HG03066 (cell line): ENCODE results near the gene SP8.

Experiments
- ATAC-seq: cut with Tn5 transposase; IDR thresholded peaks from one replicate; pipeline ENCODE4 v1.9.1; 2021; ENCODE audit warnings: low read depth; ENCODE audit not compliant: unreplicated experiment

SP8 gene

GRCh38 chr7:20795361-20795760 is 8.7 kb upstream of the SP8 start:
- ATAC-seq = no peak

- ATAC-seq = no peak
These were observed 8.0 kb upstream of the SP8 start for GRCh38 chr7:20794676-20795075.

GRCh38 chr7:20793694-20794394 is 7.2 kb upstream of the SP8 start:
- no peak for ATAC-seq

GRCh38 chr7:20793248-20793647 is 6.6 kb upstream of the SP8 start:
- no peak for ATAC-seq

- ATAC-seq = no peak
These were observed 5.1 kb upstream of the SP8 start for GRCh38 chr7:20791538-20792434.

- no peak for ATAC-seq
These were observed 3.7 kb upstream of the SP8 start for GRCh38 chr7:20790375-20790774.

GRCh38 chr7:20788420-20788990 is 1.8 kb upstream of the SP8 start:
- no peak for ATAC-seq

- no peak for ATAC-seq
These were observed 1.2 kb upstream of the SP8 start for GRCh38 chr7:20787660-20788419.

- no peak for ATAC-seq
These were observed 286 bp downstream of the SP8 start for GRCh38 chr7:20786421-20786778.

GRCh38 chr7:20786049-20786412 is 655 bp downstream of the SP8 start:
- ATAC-seq = no peak

- ATAC-seq = no peak
These were observed 1.3 kb downstream of the SP8 start for GRCh38 chr7:20785157-20786048.

GRCh38 chr7:20784388-20785156 is 2.1 kb downstream of the SP8 start:
- ATAC-seq = no peak

- ATAC-seq = no peak
These were observed 2.8 kb downstream of the SP8 start for GRCh38 chr7:20783700-20784387.

- ATAC-seq = no peak
These were observed 3.5 kb downstream of the SP8 start for GRCh38 chr7:20783125-20783699.

GRCh38 chr7:20779041-20779440 is 7.6 kb downstream of the SP8 start:
- ATAC-seq = no peak

- peak; percentile 81 for ATAC-seq
These were observed 8.5 kb downstream of the SP8 start for GRCh38 chr7:20778063-20778721.

- peak; percentile 29 for ATAC-seq
These were observed 9.2 kb downstream of the SP8 start for GRCh38 chr7:20777377-20778062.
